ENCODE results near the gene SLC6A19.

SLC6A19 gene

DNA sequence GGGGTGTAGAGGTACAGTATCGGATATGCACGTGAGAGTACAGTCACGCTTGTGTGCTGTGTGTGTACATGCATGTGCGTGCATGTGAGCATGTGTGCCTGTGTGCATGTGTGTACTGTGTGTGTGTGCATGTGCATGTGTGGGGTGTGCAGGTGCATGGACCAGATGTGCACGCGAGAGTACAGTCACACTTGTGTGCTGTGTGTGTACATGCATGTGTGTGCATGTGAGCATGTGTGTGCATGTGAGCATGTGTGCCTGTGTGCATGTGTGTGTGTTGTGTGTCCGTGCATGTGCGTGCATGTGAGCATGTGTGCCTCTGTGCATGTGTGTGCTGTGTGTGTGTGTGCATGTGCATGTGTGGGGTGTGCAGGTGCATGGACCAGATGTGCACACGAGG, 10.3 kb downstream of the SLC6A19 start:
- DNase-seq, result no peak

GRCh38 chr5:1212271-1212670, 10.9 kb downstream of the SLC6A19 start:
- no peak for DNase-seq

GRCh38 chr5:1212881-1213280, 11.5 kb downstream of the SLC6A19 start:
- DNase-seq, result no peak

GRCh38 chr5:1213508-1214162, 12.2 kb downstream of the SLC6A19 start:
- DNase-seq, result no peak

GRCh38 chr5:1214163-1214935, 13.0 kb downstream of the SLC6A19 start:
- no peak for DNase-seq

DNA sequence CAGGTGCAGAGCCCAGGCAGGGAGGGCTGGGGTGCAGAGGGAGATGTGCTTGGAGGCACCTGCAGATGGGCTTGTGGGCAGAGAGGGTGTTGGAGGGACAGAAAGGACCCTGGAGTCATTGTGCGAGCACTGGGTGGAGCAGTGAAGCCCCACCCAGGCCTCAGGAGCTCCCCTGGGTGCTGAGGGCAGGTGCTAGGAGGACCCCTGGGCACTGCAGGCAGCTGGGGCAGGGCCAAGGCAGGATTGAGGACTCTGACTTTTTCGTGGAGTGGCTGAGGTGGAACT, 13.5 kb downstream of the SLC6A19 start:
- DNase-seq, result no peak

DNA sequence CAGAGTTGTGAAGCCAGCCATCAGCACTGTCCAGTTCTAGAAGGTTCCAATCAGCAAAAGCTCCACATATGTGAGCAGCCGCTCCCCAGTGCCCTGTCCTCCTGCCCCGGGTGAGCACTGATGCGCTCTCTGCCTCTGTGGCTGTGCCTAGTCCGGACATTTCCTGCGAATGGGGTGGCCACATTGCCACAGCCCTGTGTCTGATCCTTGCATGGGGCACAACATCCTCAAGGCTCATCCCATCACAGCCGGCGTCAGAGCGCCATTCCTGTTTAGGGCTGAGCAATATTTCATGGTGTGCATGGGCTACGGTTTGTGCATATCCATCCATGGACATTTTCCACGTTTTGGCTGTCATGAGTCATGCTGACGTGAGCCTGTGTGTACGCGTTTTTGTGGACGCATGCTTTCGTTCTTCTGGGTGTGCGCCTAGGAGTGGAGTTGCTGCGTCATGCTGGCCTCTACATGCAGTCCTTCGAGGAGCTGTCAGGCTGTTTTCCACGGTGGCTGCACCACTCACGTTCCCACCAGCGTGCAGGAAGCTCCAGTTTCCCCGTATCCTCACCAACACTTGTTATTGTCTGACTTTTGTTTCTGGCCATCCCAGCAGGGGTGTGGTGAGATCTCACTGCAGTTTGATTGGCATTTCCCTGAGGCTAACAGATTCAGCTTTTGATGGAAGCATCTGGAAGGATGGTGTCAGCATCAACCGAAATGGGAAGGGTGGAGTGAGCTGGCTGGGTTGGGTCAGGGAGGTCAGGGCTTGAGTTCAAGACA, 14.1 kb downstream of the SLC6A19 start:
- no peak for DNase-seq

DNA sequence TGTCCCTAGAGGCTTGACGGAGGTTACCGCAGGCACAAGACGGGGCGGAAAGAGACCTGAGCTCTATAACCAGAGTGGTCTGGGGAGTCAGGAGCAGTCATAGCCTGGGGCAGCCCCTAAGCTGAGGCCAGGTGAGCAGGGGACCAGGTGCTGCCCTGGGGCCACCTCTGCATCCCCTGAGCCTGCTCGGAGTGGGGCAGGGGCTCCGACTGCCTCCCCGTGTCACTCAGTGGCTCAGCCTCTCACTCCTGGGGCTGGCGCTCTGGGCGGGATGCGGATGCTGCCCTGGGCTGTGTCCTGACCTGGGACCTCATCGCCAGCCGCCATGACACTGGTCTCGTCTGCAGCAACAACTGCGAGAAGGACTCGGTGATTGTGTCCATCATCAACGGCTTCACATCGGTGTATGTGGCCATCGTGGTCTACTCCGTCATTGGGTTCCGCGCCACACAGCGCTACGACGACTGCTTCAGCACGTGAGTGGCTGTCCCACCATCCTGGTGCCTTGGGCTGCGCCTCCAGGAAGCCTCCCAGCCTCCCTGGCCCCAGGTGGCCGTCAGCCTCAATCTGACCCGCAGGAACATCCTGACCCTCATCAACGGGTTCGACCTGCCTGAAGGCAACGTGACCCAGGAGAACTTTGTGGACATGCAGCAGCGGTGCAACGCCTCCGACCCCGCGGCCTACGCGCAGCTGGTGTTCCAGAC, 15.0 kb downstream of the SLC6A19 start:
- DNase-seq, result no peak

GRCh38 chr5:1216918-1217295, 15.5 kb downstream of the SLC6A19 start:
- DNase-seq, result no peak

DNA sequence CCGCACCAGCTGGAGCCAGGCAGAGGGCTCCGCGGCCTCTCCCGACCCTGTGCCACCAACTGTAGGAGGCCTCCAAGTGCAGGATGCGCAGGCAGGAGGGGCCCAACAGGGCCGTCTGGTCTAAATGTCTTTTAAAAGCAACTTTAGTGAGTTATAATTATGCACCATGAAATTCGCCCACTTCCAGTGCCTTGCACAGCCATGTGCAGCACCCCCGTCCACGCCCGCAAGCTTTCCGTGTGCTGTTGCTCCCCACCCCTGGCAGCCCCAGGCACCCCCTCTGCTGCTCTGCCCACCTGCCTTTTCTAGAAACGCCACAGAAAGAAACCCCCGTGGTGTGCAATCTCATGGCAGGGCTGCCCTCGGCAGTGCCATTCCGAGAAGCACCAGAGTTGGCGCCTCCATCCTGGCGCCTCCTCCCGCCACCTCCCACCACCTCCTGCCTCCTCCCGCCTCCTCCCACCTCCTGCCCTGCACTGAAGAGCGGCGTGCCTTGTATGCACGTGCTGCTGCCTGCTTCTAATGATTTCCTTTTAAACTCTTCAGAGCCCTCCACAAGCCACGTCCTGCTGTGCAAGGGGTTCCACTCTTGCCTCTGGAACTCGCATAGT, 16.3 kb downstream of the SLC6A19 start:
- no peak for DNase-seq

- no peak for DNase-seq
Measured at GRCh38 chr5:1218351-1219080, 17.1 kb downstream of the SLC6A19 start.

DNA sequence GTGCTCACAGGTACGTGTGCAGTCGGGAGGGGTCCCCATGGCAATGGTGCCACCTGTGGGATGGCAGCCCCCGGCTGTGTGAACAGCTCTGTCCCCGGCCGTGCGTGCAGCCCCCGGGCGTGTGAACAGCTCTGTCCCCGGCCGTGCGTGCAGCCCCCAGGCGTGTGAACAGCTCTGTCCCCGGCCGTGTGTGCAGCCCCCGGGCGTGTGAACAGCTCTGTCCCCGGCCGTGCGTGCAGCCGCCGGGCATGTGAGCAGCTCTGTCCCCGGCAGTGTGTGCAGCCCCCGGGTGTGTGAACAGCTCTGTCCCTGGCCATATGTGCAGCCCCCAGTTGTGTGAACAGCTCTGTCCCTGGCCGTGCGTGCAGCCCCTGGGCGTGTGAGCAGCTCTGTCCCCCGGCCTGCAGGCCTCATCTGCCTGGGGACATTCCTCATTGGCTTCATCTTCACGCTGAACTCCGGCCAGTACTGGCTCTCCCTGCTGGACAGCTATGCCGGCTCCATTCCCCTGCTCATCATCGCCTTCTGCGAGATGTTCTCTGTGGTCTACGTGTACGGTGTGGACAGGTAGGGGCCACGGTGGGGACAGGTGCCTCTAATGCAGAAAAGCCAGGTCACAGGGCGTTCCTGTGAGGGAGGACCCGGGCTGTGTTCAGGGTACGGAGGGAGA, 17.8 kb downstream of the SLC6A19 start:
- no peak for DNase-seq

GRCh38 chr5:1219768-1220100, 18.3 kb downstream of the SLC6A19 start:
- DNase-seq, result no peak

DNA sequence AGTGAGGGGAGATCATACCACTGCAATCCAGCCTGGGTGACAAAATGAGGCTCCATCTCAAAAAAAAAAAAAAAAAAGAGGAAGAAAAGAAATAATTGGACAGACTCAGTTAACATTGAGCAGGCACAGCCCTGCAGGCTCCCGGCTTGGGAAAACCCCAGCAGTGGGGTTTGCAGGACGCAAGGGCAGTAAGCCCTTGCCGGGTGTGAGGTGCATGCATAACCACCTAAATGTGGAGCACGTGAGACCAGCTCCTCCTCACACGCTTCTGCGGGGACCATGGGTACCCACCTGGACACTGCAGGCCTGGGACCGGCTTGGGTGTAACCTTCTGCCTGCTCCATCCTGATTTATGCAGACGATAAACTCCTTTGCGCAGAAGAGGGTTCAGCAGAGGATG, 19.0 kb downstream of the SLC6A19 start:
- DNase-seq, result no peak

DNA sequence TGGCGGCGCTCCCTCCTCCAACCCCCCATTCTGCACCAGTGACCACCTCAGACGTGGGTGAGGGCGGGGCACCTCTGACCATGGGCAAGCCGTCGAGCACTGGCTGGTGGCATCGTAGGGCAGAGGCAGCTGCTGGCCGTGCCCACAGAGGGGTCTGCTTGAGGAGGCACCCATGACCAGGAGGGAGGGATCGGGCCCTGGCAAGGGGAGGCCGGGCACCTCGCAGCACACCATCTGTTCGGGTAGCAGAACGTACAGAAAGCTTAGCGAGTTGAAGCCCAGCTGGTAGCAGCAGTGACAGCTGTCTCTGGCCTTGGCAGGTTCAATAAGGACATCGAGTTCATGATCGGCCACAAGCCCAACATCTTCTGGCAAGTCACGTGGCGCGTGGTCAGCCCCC, 19.4 kb downstream of the SLC6A19 start:
- no peak for DNase-seq

GRCh38 chr5:1221721-1222120, 20.3 kb downstream of the SLC6A19 start:
- no peak for DNase-seq

DNA sequence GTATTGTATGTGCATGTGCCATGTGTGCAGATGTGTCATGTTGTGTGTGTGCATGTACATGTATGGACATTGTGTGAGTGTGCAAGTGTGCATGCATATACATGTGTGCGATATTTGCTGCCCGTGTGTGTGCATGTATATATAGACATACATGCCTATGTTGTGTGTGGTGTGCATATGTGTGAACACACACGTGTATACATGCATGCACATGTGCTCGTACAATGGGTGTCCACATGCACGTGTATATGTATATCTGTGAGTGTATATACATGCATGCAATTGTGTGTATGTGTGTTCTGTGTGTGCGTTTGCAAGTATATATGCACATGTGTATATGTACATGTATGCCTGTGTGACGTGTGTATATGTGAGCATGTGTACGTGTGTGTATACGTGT, 20.8 kb downstream of the SLC6A19 start:
- no peak for DNase-seq

DNA sequence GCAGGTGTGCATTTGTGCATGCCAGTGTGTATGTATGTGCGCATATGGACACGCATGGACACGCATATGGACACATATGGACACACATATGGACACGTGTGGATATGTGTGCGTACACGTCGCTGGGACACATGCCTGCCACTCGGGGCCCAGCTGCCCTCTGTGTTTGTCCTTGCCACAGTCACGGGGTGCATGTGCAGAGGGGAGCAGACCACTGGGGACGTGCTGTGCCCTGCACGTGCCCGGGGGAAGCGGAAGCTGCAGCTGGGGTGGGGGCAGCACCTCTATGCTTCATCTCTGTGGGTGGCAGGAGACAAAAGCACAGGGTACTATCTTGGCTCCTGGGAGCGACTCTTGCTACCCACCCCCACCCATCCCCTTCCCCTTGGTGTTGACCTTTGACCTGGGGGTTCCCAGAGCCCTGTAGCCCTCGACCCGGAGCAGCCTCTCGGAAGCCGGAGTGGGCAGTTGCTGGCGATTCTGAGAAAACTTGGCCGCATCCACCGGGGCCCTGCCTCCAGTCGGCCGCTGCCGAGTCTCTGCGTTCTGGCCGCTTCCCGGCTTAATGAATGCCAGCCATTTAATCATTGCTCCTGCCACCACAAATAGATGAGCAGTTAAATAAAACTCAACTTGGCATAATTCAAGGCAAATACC, 21.4 kb downstream of the SLC6A19 start:
- no peak for DNase-seq

DNA sequence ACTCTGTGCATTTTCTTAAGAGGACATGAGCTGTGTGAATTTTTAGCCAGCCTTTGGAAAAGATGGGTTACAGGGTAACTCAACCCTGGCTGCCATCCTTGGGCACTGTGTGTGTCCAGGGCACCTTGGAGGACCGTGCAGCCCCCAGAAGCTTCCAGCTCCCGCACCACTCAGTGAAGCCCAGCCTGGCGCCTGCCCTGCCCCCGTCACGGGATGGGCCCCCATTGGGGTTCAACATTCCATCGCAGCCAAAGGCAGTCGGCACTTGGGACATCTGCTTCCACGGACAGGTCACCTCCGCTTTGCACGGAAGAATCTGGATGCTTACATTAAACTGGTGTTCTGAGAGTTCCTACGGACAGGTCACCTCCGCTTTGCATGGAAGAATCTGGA, 21.9 kb downstream of the SLC6A19 start:
- no peak for DNase-seq

- no peak for DNase-seq
Measured at GRCh38 chr5:1224631-1225030, 23.2 kb downstream of the SLC6A19 start.

GRCh38 chr5:1225081-1225480, 23.7 kb downstream of the SLC6A19 start, which contains the start of gene SLC6A18:
TSS of gene SLC6A18 (plus strand) at chr5:1225381. CDS start at chr5:1225478, 97 bp downstream.
- DNase-seq, result no peak

All from femur (tissue), 1 donor.